Hematopoietic multipotent progenitor cell treated with erythropoietin and hydrocortisone succinate and interleukin-3 and kit ligand, for 15 days (in vitro differentiated cells): Measurements from ENCODE around the gene HHATL.

ENCODE experiments used
- DNase-seq: peaks from one replicate; pipeline ENCODE4 v3.0.0-alpha.2; 2015; ENCODE audit warnings: low spot score

The HHATL gene

GRCh38 chr3:42683875-42684598 is 18.6 kb downstream of the HHATL start:
- DNase-seq = no peak

DNA sequence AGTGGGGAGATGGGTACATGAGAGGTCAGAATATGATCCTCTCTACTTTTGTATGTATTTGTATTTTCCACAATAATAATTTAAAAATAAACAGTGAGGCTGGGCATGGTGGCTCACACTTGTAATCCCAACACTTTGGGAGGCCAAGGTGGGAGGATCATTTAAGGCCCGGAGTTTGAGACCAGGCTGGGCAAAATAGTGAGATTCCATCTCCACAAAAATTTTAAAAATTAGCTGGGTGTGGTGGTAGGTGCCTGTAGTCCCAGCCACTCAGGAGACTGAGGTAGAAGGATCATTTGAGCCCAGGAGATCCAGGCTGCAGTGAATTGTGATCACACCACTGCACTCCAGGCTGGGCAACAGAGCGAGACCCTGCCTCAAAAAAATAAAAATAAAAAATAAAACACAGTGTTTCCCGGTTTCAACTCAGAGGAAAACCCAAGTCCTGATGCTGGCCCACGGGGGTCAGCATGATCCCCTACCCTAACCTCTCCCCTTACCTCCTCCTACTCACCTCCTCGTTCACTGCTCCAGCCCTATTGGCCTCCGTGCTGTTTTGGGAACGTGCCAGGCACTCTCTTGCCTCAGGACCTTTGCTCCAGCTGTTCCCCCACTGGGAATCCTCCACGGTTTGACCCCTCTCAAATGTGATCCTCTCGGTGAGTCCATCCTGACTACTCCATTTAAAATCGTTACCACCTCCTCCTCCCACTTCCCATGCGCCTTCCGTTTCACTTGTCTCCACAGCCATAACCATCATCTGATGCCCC is 20.1 kb downstream of the HHATL start:
- no peak for DNase-seq

DNA sequence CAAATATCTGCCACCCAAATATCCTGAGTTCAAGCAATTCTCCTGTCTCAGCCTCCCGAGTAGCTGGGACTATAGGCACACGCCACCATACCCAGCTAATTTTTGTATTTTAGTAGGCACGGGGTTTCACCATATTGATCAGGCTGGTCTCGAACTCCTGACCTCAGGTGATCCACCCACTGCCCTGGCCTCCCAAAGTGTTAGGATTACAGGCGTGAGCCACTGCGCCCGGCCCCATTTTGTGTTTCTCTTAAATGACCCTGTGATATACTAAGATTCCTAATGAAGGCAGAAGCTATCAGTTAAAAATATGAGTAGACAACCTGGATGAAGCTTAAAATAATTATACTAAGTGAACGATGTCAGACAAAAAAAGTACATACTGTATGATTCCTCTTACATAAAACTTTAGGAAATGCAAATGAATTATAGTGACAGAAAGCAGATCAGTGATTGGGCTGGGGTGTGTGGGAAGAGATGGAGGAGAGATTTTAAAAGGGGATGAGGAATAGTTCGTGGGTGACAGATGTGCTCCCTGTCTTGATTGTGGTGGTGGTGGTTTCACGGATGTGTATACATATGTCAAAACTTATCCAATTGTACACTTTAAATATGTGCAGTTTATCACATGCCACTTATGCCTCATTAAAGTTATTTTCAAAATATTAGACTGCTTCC is 21.1 kb downstream of the HHATL start:
- DNase-seq = no peak

DNA sequence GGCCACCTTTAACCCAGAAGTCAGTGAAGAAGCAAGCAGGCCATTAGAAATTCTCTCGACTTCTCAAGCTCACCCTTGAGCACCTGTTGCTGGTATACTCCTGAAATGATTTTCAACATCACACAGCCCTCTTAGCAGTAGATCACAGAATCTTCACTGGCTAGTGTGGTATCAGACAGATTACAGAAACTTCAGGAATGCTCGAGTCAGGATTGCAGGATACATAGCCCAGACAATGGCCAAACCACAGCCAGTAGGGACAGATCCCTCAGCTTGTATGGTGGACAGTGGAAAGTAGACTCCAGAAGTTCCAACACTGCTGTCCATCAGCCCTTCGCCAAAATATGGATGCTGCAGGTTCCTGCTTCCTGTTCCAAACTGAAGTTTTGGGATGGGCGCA is 21.8 kb downstream of the HHATL start:
- DNase-seq = no peak

DNA sequence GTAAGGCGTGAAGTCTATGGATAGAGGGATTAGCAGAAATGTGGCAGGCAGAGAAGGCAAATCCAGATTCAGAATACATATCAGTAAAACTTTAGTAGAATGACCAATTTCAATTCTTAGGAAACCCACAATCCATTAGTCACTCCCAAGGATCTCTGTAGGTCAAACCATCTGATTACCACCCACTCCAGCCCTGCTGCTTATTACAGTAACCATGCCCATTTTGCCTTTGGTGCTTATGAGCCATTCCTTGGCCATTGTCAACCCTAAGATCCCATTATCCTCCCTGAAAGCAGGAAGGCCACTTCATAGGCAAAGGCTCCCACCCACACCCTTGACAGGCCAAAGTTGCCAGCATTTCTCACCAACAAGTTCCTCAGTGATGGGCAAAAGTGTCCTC is 22.3 kb downstream of the HHATL start:
- DNase-seq = no peak

- no peak for DNase-seq
Observed at GRCh38 chr3:42678447-42678846, 24.2 kb downstream of the HHATL start.

DNA sequence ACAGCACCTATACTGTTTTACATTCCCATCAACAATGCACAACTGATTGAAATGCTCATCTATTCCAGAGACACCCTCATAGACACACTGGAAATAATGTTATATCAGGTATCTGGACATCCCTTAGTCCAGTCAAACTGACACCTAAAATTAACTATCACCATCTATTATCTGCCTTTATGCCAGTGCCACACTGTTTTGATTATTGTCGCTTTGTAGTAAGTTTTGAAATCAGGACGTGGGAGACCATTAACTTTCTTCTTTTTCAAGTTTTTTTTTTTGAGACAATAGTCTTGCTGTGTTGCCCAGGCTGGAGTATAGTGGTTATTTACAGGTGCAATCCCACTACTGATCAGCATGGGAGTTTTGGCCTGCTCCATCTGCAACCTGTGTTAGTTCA is 26.7 kb downstream of the HHATL start:
- DNase-seq = no peak

DNA sequence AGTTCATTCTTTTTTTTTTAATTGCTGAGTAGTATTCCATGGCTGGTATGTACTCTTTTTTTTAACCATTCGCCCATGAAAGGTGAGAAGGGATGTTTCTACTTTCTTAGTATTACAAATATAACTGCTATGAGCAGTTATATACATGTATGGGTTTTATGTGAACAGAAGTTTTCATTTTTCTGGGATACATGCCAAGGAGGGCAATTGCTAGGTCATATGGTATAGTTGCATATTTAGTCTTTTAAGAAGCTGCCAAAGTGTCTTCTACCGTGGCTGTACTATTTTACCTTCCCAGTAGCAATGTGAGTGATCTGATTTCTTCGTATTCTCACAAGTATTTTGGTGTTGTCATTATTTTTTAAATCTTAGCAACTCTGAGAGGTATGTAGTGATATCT is 28.5 kb downstream of the HHATL start:
- DNase-seq = no peak

GRCh38 chr3:42673082-42673481 is 29.5 kb downstream of the HHATL start:
- DNase-seq = no peak

DNA sequence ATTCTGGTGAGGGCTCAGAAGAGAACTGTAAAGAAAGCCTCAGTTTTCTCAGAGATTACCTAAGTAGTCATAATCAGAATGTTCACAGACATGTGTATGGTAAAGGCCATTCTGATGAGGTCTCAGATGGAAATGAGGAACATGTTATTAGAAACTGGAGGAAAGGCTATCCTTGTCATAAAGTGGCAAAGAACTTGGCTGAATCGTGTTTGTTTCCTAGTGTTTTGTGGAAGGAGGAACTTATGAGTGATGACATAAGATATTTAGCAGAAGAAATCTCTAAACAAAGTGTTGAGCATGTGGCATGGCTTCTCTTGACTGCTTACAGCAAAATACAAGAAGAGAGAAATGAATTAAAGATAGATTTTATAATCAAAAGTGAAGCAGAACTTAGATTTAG is 30.1 kb downstream of the HHATL start:
- no peak for DNase-seq

GRCh38 chr3:42670670-42671069 is 31.9 kb downstream of the HHATL start:
- no peak for DNase-seq

DNA sequence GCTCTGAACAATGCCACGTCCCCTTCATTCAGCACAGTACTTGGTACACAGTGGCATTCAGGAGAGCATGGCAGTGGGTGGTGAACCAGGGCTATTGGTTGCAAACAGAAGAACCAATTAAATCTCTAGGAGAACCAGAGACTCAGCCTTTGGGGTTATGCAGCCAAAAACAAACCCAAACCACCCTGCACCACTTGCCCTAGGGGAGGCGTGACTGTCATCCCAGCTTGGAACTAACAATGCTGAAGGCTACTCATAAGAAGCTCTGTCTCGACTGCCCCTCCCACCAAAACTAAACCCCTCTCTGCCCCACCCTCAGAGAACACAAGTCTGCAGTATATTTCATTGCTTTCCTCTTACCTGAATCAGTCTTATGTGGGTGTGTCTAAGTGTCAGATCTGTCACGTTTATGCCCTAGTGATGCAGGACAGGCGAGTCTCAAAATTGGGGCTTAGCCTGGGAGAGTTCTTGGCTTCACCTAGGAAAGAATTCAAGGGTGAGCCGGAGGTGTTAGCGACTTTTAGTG is 32.5 kb downstream of the HHATL start:
- no peak for DNase-seq

DNA sequence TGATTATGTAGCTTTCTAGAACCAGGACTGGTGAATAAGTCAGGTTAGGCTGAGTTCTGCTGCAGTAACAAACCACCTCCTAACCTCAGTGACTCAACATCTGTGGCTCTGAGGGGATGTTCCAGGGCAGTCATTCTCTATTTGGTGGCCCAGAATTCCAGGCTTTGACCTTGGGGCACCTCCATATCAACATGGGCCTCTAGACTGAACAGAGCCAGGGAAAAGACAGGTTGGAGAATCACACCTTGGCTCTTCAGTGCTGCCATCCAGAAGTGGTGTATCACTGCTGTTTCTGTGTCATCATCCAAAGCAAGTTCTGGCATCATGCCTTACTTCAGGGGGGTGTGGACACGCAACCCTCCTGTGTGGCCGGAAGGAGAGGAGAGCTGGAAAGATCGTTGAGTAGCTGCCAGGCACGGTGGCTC is 33.8 kb downstream of the HHATL start:
- no peak for DNase-seq

DNA sequence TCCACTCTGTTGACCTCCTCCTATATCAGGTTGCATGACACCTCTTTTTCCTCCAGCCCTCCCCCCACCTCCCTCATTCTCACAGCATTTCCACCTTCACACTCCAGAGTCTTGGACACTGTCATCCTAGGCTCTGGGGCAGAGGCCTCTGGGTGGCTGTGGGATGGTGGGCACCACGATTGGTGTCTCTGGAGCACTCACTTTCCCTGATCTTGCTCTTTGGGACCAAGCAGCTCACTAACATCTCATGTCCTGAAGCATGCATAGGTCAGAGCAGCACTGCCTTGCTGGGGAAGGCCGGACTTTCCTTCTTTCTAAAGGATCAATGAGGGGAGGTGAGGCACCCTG is 34.2 kb downstream of the HHATL start:
- no peak for DNase-seq

- no peak for DNase-seq
Observed at GRCh38 chr3:42667523-42668412, 34.8 kb downstream of the HHATL start.

- no peak for DNase-seq
Observed at GRCh38 chr3:42667096-42667522, 35.5 kb downstream of the HHATL start.

DNA sequence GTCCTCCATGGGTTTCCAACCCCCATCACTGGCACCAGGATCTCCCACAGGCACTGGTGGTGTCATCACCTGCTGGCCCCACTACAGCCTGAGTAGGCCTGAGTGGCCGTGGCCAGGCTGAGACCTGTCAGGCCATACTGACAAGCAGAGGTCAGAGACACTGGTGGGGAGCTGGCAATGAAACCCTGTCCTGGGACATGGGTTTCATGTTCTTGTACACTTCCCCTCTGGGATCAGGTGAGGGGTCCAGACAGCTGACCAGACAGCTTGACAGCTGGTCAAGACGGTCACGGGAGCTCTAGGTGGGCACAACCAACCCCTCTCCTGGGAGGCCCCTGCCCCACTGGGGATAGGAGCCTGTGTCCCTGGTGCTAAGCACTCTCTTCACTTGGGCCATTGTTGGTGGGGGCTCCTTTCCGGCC is 36.0 kb downstream of the HHATL start:
- DNase-seq = no peak

- DNase-seq = no peak
Observed at GRCh38 chr3:42666022-42666421, 36.6 kb downstream of the HHATL start.

DNA sequence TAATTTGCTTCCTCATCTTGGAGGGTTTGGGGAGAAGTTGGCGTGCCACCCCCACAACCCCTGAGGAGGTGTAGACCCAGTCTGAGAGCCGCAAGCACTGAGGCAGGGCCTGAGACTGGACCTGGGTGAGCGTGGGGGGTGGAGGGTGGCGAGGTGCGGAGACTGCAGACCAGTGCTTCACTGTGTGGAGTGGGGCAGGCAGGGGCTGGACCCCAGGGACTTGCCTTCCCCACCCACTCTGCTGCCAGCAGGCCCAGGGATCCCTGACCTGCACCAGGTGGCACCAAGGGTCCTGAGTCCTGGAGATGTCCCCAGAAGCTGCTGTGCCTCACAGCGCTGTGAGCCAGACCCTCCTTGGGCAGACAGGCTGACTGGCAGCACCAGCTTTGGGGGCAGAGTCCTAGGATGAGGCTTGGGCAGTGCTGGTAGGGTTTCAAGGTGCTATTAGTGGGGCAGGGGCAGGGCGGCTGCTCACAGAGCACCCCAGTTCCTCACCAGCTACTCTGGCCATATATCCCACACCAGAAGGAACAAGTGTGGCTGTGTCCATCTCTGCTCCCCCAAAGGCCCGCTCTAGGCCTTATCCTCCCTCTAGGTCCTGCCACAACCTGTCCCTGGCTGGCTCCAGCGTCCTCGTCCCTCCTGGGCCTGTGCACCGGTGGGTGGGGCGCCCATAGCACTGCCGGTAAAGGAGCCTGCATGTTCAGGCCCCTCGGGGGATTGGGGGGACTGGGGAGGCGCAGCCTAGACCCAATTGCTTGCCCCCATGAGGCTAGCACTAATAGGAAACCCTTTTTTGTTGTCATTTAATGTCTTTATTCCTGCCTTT is 37.3 kb downstream of the HHATL start:
- no peak for DNase-seq

DNA sequence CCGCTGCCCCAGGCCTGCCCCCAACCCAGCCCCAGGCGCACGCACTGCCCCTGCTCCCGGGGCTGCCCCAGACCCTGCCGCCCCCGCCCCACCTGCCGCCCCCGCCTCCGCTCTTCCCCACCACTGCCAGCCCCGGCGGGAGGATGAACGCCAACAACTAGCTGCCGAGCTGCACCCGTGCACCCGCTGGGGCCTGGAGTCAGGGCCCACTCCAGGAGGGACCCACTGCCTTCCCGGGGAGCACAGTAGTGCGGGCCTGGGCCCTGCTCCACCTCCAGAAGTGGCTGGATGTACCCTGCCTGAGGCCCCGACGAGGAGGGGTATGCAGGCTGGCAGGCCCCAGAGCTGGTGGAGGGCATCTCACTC is 38.2 kb downstream of the HHATL start:
- DNase-seq = no peak
